HG02870 (cell line): Measurements from ENCODE around the gene MGMT.

Experiments used
- ATAC-seq: cut with Tn5 transposase; IDR thresholded peaks from one replicate; pipeline ENCODE4 v1.9.1; 2021; ENCODE audit warnings: mild to moderate bottlenecking, moderate library complexity; ENCODE audit not compliant: unreplicated experiment

The MGMT gene

GRCh38 chr10:129704786-129705525 is 237.9 kb downstream of the MGMT start:
- ATAC-seq: no peak

- no peak for ATAC-seq
These were observed 238.6 kb downstream of the MGMT start for GRCh38 chr10:129705676-129706075.

- ATAC-seq: no peak
These were observed 239.0 kb downstream of the MGMT start for GRCh38 chr10:129706081-129706480.

GRCh38 chr10:129706523-129706922 is 239.5 kb downstream of the MGMT start:
- no peak for ATAC-seq

- ATAC-seq: no peak
These were observed 240.7 kb downstream of the MGMT start for GRCh38 chr10:129707406-129708388.

GRCh38 chr10:129709101-129709500 is 242.1 kb downstream of the MGMT start:
- no peak for ATAC-seq

GRCh38 chr10:129709627-129710509 is 242.8 kb downstream of the MGMT start:
- ATAC-seq: no peak

GRCh38 chr10:129710510-129710847 is 243.4 kb downstream of the MGMT start:
- no peak for ATAC-seq

GRCh38 chr10:129711291-129711690 is 244.2 kb downstream of the MGMT start:
- no peak for ATAC-seq

GRCh38 chr10:129712000-129712399 is 245.0 kb downstream of the MGMT start:
- no peak for ATAC-seq

GRCh38 chr10:129713659-129714265 is 246.7 kb downstream of the MGMT start:
- ATAC-seq: no peak

GRCh38 chr10:129715805-129716204 is 248.8 kb downstream of the MGMT start:
- ATAC-seq: no peak

GRCh38 chr10:129716211-129716681 is 249.2 kb downstream of the MGMT start:
- ATAC-seq: no peak

GRCh38 chr10:129716881-129717280 is 249.8 kb downstream of the MGMT start:
- ATAC-seq: no peak

- no peak for ATAC-seq
These were observed 250.9 kb downstream of the MGMT start for GRCh38 chr10:129717816-129718547.

GRCh38 chr10:129718548-129719414 is 251.7 kb downstream of the MGMT start:
- ATAC-seq: no peak

- no peak for ATAC-seq
These were observed 252.3 kb downstream of the MGMT start for GRCh38 chr10:129719415-129719739.

- no peak for ATAC-seq
These were observed 253.0 kb downstream of the MGMT start for GRCh38 chr10:129719889-129720590.
